ENCODE measurements around the gene SBF2. TPM values are rescaled to one million over a fixed set of nuclear protein-coding genes. Genes with fewer than 3 reads are reported as not detected.
"Not testable (repeated sequence)": the region's sequence is repeated elsewhere in the genome, so short reads cannot be mapped to it uniquely, and the experiment has no call there.

Gene SBF2
- polyA plus RNA-seq, 1 donor from 2014 or later = 2.6 TPM

- no peaks in the 10 kb centered on the region for H3K27me3 Mint-ChIP-seq
- H3K27ac Mint-ChIP-seq = no peak overlapping the region
- H3K4me3 Mint-ChIP-seq = no peak overlapping the region
- no peaks in the 10 kb centered on the region for H3K4me1 Mint-ChIP-seq
- H3K9me3 Mint-ChIP-seq = no peaks in the 10 kb centered on the region
- peaks cover 5% of the 10 kb centered on the region for H3K36me3 Mint-ChIP-seq
Measured at GRCh38 chr11:10019906-10020682, 273.9 kb downstream of the SBF2 start.

GRCh38 chr11:10017911-10018310 lies 276.1 kb downstream of the SBF2 start:
- H3K9me3 Mint-ChIP-seq = peaks cover 2 to 4% (median 3%) of the 10 kb centered on the region in 3 donors
- H3K4me3 Mint-ChIP-seq = no peak overlapping the region
- no peaks in the 10 kb centered on the region for H3K27me3 Mint-ChIP-seq
- H3K4me1 Mint-ChIP-seq = no peaks in the 10 kb centered on the region
- H3K27ac Mint-ChIP-seq = no peak overlapping the region
- H3K36me3 Mint-ChIP-seq = peaks cover 5% of the 10 kb centered on the region

- Mint-ChIP-seq H3K27me3 (no peaks in the 10 kb centered on the region), H3K27ac (no peak overlapping the region), H3K9me3 (peaks cover 4 to 6% (median 4%) of the 10 kb centered on the region in 3 donors)
Measured at GRCh38 chr11:10017050-10017449, 277.0 kb downstream of the SBF2 start.

GRCh38 chr11:10012068-10012467 lies 282.0 kb downstream of the SBF2 start:
- no peaks in the 10 kb centered on the region for H3K4me1 Mint-ChIP-seq
- no peak overlapping the region for H3K4me3 Mint-ChIP-seq
- H3K9me3 Mint-ChIP-seq = peaks cover 7 to 12% (median 8%) of the 10 kb centered on the region in 3 donors
- H3K27ac Mint-ChIP-seq = no peak overlapping the region
- peaks cover 6% of the 10 kb centered on the region for H3K36me3 Mint-ChIP-seq
- H3K27me3 Mint-ChIP-seq = no peaks in the 10 kb centered on the region

More at GRCh38 chr11:10017050-10017449, 277.0 kb downstream of the SBF2 start:
- Mint-ChIP-seq H3K4me1 (no peaks in the 10 kb centered on the region), H3K36me3 (peaks cover 5% of the 10 kb centered on the region), H3K4me3 (no peak overlapping the region)

GRCh38 chr11:10005955-10006525 lies 288.0 kb downstream of the SBF2 start:
- peak overlapping the region in 1 of 3 donors; percentile 6 for H3K27ac Mint-ChIP-seq
- no peak overlapping the region for H3K4me3 Mint-ChIP-seq
- no peaks in the 10 kb centered on the region for H3K27me3 Mint-ChIP-seq
- H3K4me1 Mint-ChIP-seq = no peaks in the 10 kb centered on the region
- peaks cover 3% of the 10 kb centered on the region for H3K36me3 Mint-ChIP-seq
- peaks cover 2 to 5% (median 4%) of the 10 kb centered on the region in 3 donors for H3K9me3 Mint-ChIP-seq

GRCh38 chr11:10004526-10005113 lies 289.4 kb downstream of the SBF2 start:
- Mint-ChIP-seq H3K4me1 (no peaks in the 10 kb centered on the region), H3K9me3 (peaks cover 0 to 1% (median 0%) of the 10 kb centered on the region in 3 donors), H3K4me3 (no peak overlapping the region), H3K27ac (no peak overlapping the region), H3K36me3 (no peaks in the 10 kb centered on the region), H3K27me3 (no peaks in the 10 kb centered on the region)

- peaks cover 0 to 1% (median 0%) of the 10 kb centered on the region in 3 donors for H3K9me3 Mint-ChIP-seq
- no peaks in the 10 kb centered on the region for H3K27me3 Mint-ChIP-seq
- H3K27ac Mint-ChIP-seq = no peak overlapping the region
- peaks cover 3% of the 10 kb centered on the region for H3K36me3 Mint-ChIP-seq
- H3K4me1 Mint-ChIP-seq = no peaks in the 10 kb centered on the region
- no peak overlapping the region for H3K4me3 Mint-ChIP-seq
Measured at GRCh38 chr11:10002221-10002620, 291.8 kb downstream of the SBF2 start.

GRCh38 chr11:9992306-9992705 lies 301.7 kb downstream of the SBF2 start:
- peaks cover 3% of the 10 kb centered on the region for H3K36me3 Mint-ChIP-seq
- H3K4me3 Mint-ChIP-seq = no peak overlapping the region
- H3K9me3 Mint-ChIP-seq = peaks cover 0 to 1% (median 0%) of the 10 kb centered on the region in 3 donors
- H3K27me3 Mint-ChIP-seq = no peaks in the 10 kb centered on the region
- no peak overlapping the region for H3K27ac Mint-ChIP-seq
- H3K4me1 Mint-ChIP-seq = peaks cover 3 to 7% (median 4%) of the 10 kb centered on the region in 3 donors

GRCh38 chr11:9990221-9990973 lies 303.6 kb downstream of the SBF2 start:
- H3K4me1 Mint-ChIP-seq = peaks cover 16 to 20% (median 17%) of the 10 kb centered on the region in 3 donors
- H3K27ac Mint-ChIP-seq = no peak overlapping the region
- peaks cover 0 to 1% (median 0%) of the 10 kb centered on the region in 3 donors for H3K9me3 Mint-ChIP-seq
- peaks cover 3% of the 10 kb centered on the region for H3K36me3 Mint-ChIP-seq
- no peak overlapping the region for H3K4me3 Mint-ChIP-seq
- H3K27me3 Mint-ChIP-seq = no peaks in the 10 kb centered on the region

- Mint-ChIP-seq H3K4me1 (peaks cover 18 to 23% (median 20%) of the 10 kb centered on the region in 3 donors), H3K4me3 (peak overlapping the region in 1 of 4 donors; percentile 28), H3K27ac (peak overlapping the region in 1 of 3 donors; percentile 7)
- H3K27me3 Mint-ChIP-seq, H3K36me3 Mint-ChIP-seq, H3K9me3 Mint-ChIP-seq: not testable (repeated sequence)
Measured at GRCh38 chr11:9987303-9987702, 306.7 kb downstream of the SBF2 start.

GRCh38 chr11:9982796-9983579 lies 311.0 kb downstream of the SBF2 start:
- Mint-ChIP-seq H3K27ac (no peak overlapping the region), H3K36me3 (peaks cover 11% of the 10 kb centered on the region), H3K27me3 (no peaks in the 10 kb centered on the region), H3K9me3 (no peaks in the 10 kb centered on the region), H3K4me3 (no peak overlapping the region), H3K4me1 (peaks cover 18 to 23% (median 20%) of the 10 kb centered on the region in 3 donors)

GRCh38 chr11:9982127-9982795 lies 311.8 kb downstream of the SBF2 start:
- no peak overlapping the region for H3K27ac Mint-ChIP-seq
- H3K36me3 Mint-ChIP-seq = peaks cover 11% of the 10 kb centered on the region
- no peak overlapping the region for H3K4me3 Mint-ChIP-seq

GRCh38 chr11:9980931-9981330 lies 313.1 kb downstream of the SBF2 start:
- Mint-ChIP-seq H3K27me3 (no peaks in the 10 kb centered on the region), H3K9me3 (no peaks in the 10 kb centered on the region), H3K27ac (no peak overlapping the region), H3K36me3 (peaks cover 11% of the 10 kb centered on the region), H3K4me3 (no peak overlapping the region), H3K4me1 (peaks cover 0 to 6% (median 2%) of the 10 kb centered on the region in 3 donors)

More at GRCh38 chr11:9982127-9982795, 311.8 kb downstream of the SBF2 start:
- peaks cover 12 to 19% (median 14%) of the 10 kb centered on the region in 3 donors for H3K4me1 Mint-ChIP-seq
- H3K9me3 Mint-ChIP-seq = no peaks in the 10 kb centered on the region
- no peaks in the 10 kb centered on the region for H3K27me3 Mint-ChIP-seq

GRCh38 chr11:9977554-9977953 lies 316.5 kb downstream of the SBF2 start:
- peak overlapping the region in 1 of 3 donors; percentile 31 for H3K27ac Mint-ChIP-seq
- H3K4me3 Mint-ChIP-seq = no peak overlapping the region
- H3K36me3 Mint-ChIP-seq = peaks cover 9% of the 10 kb centered on the region
- H3K9me3 Mint-ChIP-seq = no peaks in the 10 kb centered on the region
- H3K27me3 Mint-ChIP-seq = no peaks in the 10 kb centered on the region
- peaks cover 0 to 6% (median 6%) of the 10 kb centered on the region in 3 donors for H3K4me1 Mint-ChIP-seq

Measured in IgD-negative memory B cell (primary cell).